Choroid plexus epithelial cell (primary cell): ENCODE results near the gene NLGN4X.
A peak's percentile ranks its signal among the peaks of the same experiment; 100 is the strongest.
"Not testable (repeated sequence)": the region's sequence is repeated elsewhere in the genome, so short reads cannot be mapped to it uniquely, and the experiment has no call there.

ENCODE experiments used
- DNase-seq: peaks from one replicate; pipeline ENCODE4 v3.0.0-alpha.2; 2010; ENCODE audit warnings: low read depth
- H3K4me3 ChIP-seq: 2 replicates; pipeline ENCODE4 v1.5.1; 2011; ENCODE audit warnings: low read depth, mild to moderate bottlenecking, control low read depth, low read length, moderate library complexity
- CTCF ChIP-seq: conservative IDR thresholded peaks from 2 replicates; pipeline ENCODE4 v1.5.1; 2011; ENCODE audit warnings: low read depth, mild to moderate bottlenecking, control low read depth, inconsistent platforms, low read length, moderate library complexity

Gene NLGN4X

GRCh38 chrX:5915783-5916182 lies 312.9 kb downstream of the NLGN4X start:
- no peak for DNase-seq
- TF ChIP-seq CTCF, result no peak
- no peak overlapping the region for H3K4me3 ChIP-seq

- no peak for TF ChIP-seq CTCF
- H3K4me3 ChIP-seq, result no peak overlapping the region
- no peak for DNase-seq
These were observed 321.5 kb downstream of the NLGN4X start for GRCh38 chrX:5907207-5907606.

DNA sequence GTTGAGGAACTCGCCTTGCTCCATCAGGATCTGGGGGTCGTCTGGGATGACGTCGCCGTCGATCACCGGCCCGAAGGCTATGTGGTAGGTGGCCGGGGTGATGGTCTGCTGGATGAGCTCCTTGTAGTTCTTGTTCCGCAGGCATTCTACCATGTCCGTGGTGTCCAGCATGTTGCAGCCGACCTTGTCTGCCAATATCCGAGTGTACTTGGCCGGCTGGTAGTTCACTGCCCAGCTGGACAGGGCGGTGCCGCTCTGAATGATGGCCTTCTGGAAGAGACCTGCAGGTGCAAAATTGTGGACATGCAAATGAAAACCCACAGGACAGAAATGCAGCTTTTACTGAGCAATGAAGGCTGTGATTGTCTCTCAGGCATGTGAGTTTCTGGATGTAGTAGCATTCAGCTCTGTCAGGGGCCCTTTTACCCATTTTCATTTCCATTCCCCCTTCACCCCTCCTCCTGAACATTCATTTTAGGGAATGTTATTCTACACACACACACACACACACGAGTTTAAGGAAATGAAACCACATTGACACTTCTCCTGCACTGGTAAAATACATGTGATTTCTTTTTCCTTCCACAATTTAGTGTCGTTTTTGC lies 325.0 kb downstream of the NLGN4X start:
- not testable (repeated sequence) for H3K4me3 ChIP-seq, DNase-seq

DNA sequence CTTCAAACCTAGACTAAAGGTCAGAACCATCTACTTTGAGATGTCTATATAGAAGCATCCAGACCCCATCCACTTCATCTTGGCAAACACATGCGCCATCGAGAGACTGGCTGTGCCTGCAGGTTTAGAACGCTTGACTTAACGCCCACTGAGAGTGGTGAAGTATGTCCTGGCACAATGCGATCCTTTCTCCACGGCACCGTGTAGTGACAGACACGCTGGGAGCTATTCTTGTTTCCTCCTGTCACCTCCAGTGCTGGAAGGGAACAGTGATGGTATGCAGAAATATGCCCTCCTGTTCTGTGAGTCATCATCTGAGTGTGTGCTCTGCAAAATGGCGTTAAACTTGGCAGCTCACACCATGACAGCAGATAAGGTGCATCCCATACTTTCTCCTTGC lies 330.2 kb downstream of the NLGN4X start:
- no peak for TF ChIP-seq CTCF
- DNase-seq, result no peak
- no peak overlapping the region for H3K4me3 ChIP-seq

DNA sequence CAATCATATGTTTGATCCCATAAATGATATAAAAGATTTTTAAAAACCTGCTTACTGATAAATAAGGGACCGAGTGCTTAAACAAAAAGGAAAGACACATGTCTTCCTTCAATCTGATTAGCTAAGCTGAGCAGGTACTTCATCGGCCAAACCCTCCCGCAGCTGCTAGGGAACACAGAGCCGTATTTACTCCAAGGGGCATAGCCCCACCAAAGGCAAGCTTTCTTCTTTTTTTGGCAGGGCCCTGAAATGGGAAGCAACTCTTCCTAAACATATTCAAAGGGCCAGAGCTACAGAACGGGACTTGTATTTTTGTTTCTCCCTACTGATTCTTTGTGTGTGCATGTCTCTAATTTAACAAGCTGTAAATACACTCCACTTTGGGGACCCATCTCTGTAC lies 337.3 kb downstream of the NLGN4X start:
- DNase-seq, result no peak
- no peak for TF ChIP-seq CTCF
- H3K4me3 ChIP-seq, result no peak overlapping the region

GRCh38 chrX:5876984-5877596 lies 351.6 kb downstream of the NLGN4X start:
- peak; percentile 3 for TF ChIP-seq CTCF
- H3K4me3 ChIP-seq, result no peak overlapping the region
- no peak for DNase-seq

DNA sequence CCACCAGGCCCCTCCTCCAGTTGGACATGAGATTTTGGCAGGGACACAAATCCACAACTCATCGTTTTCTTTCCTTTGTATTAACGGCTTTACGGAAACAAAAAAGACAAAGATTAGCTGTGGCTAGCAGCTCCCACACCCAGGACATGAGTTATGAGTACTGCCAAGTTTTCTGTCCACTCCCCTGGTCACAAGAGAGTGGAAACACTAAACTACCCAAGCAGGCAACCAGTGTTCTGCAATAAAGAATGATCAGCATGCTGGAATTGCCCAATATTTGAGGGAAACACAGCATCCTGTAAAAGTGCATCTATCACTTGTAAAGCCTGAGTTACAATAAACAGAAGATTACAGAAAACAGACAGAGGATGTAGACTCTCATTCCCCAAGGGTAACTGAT lies 358.4 kb downstream of the NLGN4X start:
- no peak overlapping the region for H3K4me3 ChIP-seq
- TF ChIP-seq CTCF, result no peak
- DNase-seq, result no peak
